Adrenal gland (tissue), 12 donors: ENCODE results near the gene DDX52. TPM values are rescaled to one million over a fixed set of nuclear protein-coding genes. Genes with fewer than 3 reads are reported as not detected.

Source experiments
- DNase-seq, 7 donors: peaks; one replicate each; pipeline ENCODE4 v3.0.0-alpha.2; 2019 to 2020
- H3K27ac ChIP-seq, 5 donors: fragments of 200-600 bp; sonication (generic) in 4 of 5; 1 replicate in 3 of 5; 2 replicates in 2 of 5; pipeline versions ENCODE4 v1.5.1 to v1.8.0; 2016 to 2020; ENCODE audit warnings: mild to moderate bottlenecking in 1 of 5
- H3K27me3 ChIP-seq: fragments of 200-600 bp; 2 replicates; pipeline ENCODE4 v1.8.0; 2021
- H3K36me3 ChIP-seq, 2 donors: fragments of 200-600 bp; replicated peaks in 1 of 2; 1 replicate in 1 of 2; 2 replicates in 1 of 2; pipeline versions ENCODE4 v1.5.1 to v1.8.0; 2018 to 2022
- H3K4me1 ChIP-seq, 2 donors: fragments of 200-600 bp; replicated peaks in 1 of 2; 1 replicate in 1 of 2; 2 replicates in 1 of 2; pipeline versions ENCODE4 v1.5.1 to v1.8.0; 2018 to 2021
- H3K4me3 ChIP-seq, 4 donors: fragments of 200-600 bp; sonication (generic) in 3 of 4; one replicate each; pipeline ENCODE4 v1.5.1; 2016 to 2018
- H3K9me3 ChIP-seq, 3 donors: fragments of 200-600 bp; sonication (generic) in 1 of 3; replicated peaks in 1 of 3; 1 replicate in 2 of 3; 2 replicates in 1 of 3; pipeline versions ENCODE4 v1.5.1 to v1.8.0; 2016 to 2021
- CTCF ChIP-seq, 6 experiments: fragments of 450-650 bp in 4 of 6; fragments of 200-600 bp in 2 of 6; sonication (generic) in 1 of 6; IDR thresholded peaks; 1 replicate in 5 of 6; 2 replicates in 1 of 6; pipeline versions ENCODE4 v1.5.1 to v1.8.0; 2016 to 2021; ENCODE audit warnings: antibody characterized with exemption in 6 of 6, mild to moderate bottlenecking in 2 of 6, moderate library complexity in 1 of 6
- POLR2A ChIP-seq, 2 donors: fragments of 450-650 bp; IDR thresholded peaks; one replicate each; pipeline ENCODE4 v1.6.1; 2017; ENCODE audit warnings: antibody characterized with exemption in 2 of 2, mild to moderate bottlenecking in 2 of 2, moderate library complexity in 1 of 2
- whole genome bisulfite sequencing, 4 donors: extraction: QIAGEN DNeasy Blood & Tissue Kit in 2 of 4; methylation state at CpG; one replicate each; pipeline versions ENCODE4 v1.1.5 to v1.1.7; 2013 to 2017; 5-methylcytosine and 5-hydroxymethylcytosine counted together
- intact Hi-C, 2 donors: fragments of 100-400 bp; cut with DNase I; formaldehyde crosslinking; loops; one replicate each; pipeline versions ENCODE4 v1.14.1 to v1.15.0; 2022 to 2023
- polyA plus RNA-seq, 3 donors: library from polyadenylated mRNA; stranded (reverse); fragments of 200-250 nt in 2 of 3; fragments of 350-450 nt in 1 of 3; fragmentation: Illumina TruSeq in 1 of 3; extraction: RNeasy Lipid Tissue Mini Kit (QIAGEN cat#74804) in 1 of 3; gene quantifications; one replicate each; pipeline ENCODE4 v1.2.3, GENCODE V29; 2013 to 2014
- total RNA-seq, 9 donors: library from RNA; depleted of rRNA in 4 of 9; stranded (reverse); fragments of >200 nt in 4 of 9; fragments of 120-200 nt in 1 of 9; fragmentation: NEBNext Ultra II Directional in 1 of 9; extraction: Animal tissue kit (Norgen Biotek cat#: 25700) in 1 of 9; gene quantifications; one replicate each; pipeline versions ENCODE4 v1.1.0 to v1.2.4, GENCODE V29; 2013 to 2023
- donor health status: healthy with polysubstance abuse.
- donor health status: Bipolar disorder and iron deficiency.
- donor health status: DM: yes; HTN: yes; CAD: no.
- donor health status: DM: no; HTN: no; CAD: no.
- donor health status: DM: no; HTN: no; CAD: no.
- donor health status: DM: yes; HTN: yes; CAD: no.

Gene DDX52
- total and polyA plus RNA-seq, 12 donors = 7.2 to 34.1 (median 19.1) TPM

- Histone ChIP-seq H3K27ac (peak within 1 kb of the TSS; percentile 43 to 91 (median 79)), H3K36me3 (peaks cover 0 to 15% of the 10 kb centered on the region in 2 donors), H3K4me3 (peak within 1 kb of the TSS in 3 of 4 donors; percentile 82 to 91 (median 84)), H3K9me3 (no peaks in the 10 kb centered on the region), H3K4me1 (peaks cover 5 to 41% of the 10 kb centered on the region in 2 donors), H3K27me3 (no peaks in the 10 kb centered on the region)
- WGBS, 4 donors = 1 to 8% (median 2%) methylated on average over 15 to 60 of the region's 60 CpGs
- intact Hi-C loops = no loop called here
- TF ChIP-seq POLR2A (IDR thresholded peaks at IDR 0.05) = peak; percentile 43 to 84
- peak; percentile 11 to 54 (median 35) for TF ChIP-seq CTCF (IDR thresholded peaks at IDR 0.05)
- DNase-seq = peak; percentile 96 to 99 (median 98)
Measured at GRCh38 chr17:37609170-37610040, 33.8 kb downstream of the DDX52 start, which contains the start of gene SYNRG. Gene SYNRG, minus strand, starts transcription at chr17:37609418. Its CDS starts 63 bp downstream, at chr17:37609355.

GRCh38 chr17:37608351-37609169 lies 34.7 kb downstream of the DDX52 start:
- Histone ChIP-seq H3K27me3 (no peaks in the 10 kb centered on the region), H3K4me1 (peaks cover 5 to 41% of the 10 kb centered on the region in 2 donors), H3K36me3 (peaks cover 0 to 7% of the 10 kb centered on the region in 2 donors), H3K27ac (peak overlapping the region; percentile 43 to 91 (median 79)), H3K4me3 (peak overlapping the region in 3 of 4 donors; percentile 82 to 91 (median 84)), H3K9me3 (no peaks in the 10 kb centered on the region)
- intact Hi-C loops = no loop called here
- TF ChIP-seq CTCF (IDR thresholded peaks at IDR 0.05) = no peak
- no peak for TF ChIP-seq POLR2A (IDR thresholded peaks at IDR 0.05)
- peak in 1 of 7 donors; percentile 28 for DNase-seq
- WGBS, 4 donors = 0 to 1% (median 0%) methylated on average over 12 to 26 of the region's 26 CpGs

- Histone ChIP-seq H3K4me1 (peaks cover 5 to 41% of the 10 kb centered on the region in 2 donors), H3K36me3 (no peaks in the 10 kb centered on the region), H3K9me3 (no peaks in the 10 kb centered on the region), H3K27ac (peak overlapping the region in 2 of 5 donors; percentile 87 to 91), H3K4me3 (peak overlapping the region in 1 of 4 donors; percentile 82), H3K27me3 (no peaks in the 10 kb centered on the region)
- no peak for TF ChIP-seq POLR2A (IDR thresholded peaks at IDR 0.05)
- no peak for TF ChIP-seq CTCF (IDR thresholded peaks at IDR 0.05)
- intact Hi-C loops = no loop called here
- no peak for DNase-seq
- WGBS, 4 donors = 71 to 75% (median 72%) methylated on average over 21 to 26 of the region's 26 CpGs
Measured at GRCh38 chr17:37607637-37608331, 35.5 kb downstream of the DDX52 start.
